Mesodermal cell (in vitro differentiated cells): Measurements from ENCODE around the gene PNMA6E.

Experiments used
- H3K27ac ChIP-seq: 2 replicates; pipeline ENCODE4 v1.7.0; 2013; ENCODE audit warnings: mild to moderate bottlenecking, low read depth, low read length, moderate library complexity; ENCODE audit not compliant: severe bottlenecking
- H3K36me3 ChIP-seq: 2 replicates; pipeline ENCODE4 v1.7.1; 2013; ENCODE audit warnings: mild to moderate bottlenecking, low read length, moderate library complexity; ENCODE audit not compliant: control insufficient read depth, insufficient read depth
- H3K4me1 ChIP-seq: one replicate; pipeline ENCODE4 v1.7.1; 2013; ENCODE audit warnings: mild to moderate bottlenecking, low read length; ENCODE audit not compliant: insufficient read depth, control insufficient read depth, poor library complexity, severe bottlenecking
- H3K4me3 ChIP-seq: 2 replicates; pipeline ENCODE4 v1.7.0; 2013; ENCODE audit warnings: low read length, control low read depth, mild to moderate bottlenecking; ENCODE audit not compliant: insufficient read depth, poor library complexity, severe bottlenecking; ENCODE audit errors: extremely low read depth
- H3K9me3 ChIP-seq: 2 replicates; pipeline ENCODE4 v1.7.1; 2013; ENCODE audit warnings: mild to moderate bottlenecking, low read length, moderate library complexity; ENCODE audit not compliant: control insufficient read depth
- WGBS, 2 experiments: methylation state at CpG; one replicate each; pipeline ENCODE4 v1.1.5; 2013; ENCODE audit warnings: missing lambda C conversion rate in 2 of 2; ENCODE audit not compliant: insufficient coverage in 2 of 2; 5-methylcytosine and 5-hydroxymethylcytosine counted together

PNMA6E gene

GRCh38 chrX:153382563-153383482, 18.3 kb downstream of the PNMA6E start:
- Histone ChIP-seq H3K27ac (no peak overlapping the region), H3K4me1 (no peaks in the 10 kb centered on the region), H3K4me3 (no peak overlapping the region), H3K36me3 (no peaks in the 10 kb centered on the region), H3K9me3 (no peaks in the 10 kb centered on the region)
- 83 to 93% methylated on average over 1 to 2 of the region's 3 CpGs for WGBS, 2 experiments

DNA sequence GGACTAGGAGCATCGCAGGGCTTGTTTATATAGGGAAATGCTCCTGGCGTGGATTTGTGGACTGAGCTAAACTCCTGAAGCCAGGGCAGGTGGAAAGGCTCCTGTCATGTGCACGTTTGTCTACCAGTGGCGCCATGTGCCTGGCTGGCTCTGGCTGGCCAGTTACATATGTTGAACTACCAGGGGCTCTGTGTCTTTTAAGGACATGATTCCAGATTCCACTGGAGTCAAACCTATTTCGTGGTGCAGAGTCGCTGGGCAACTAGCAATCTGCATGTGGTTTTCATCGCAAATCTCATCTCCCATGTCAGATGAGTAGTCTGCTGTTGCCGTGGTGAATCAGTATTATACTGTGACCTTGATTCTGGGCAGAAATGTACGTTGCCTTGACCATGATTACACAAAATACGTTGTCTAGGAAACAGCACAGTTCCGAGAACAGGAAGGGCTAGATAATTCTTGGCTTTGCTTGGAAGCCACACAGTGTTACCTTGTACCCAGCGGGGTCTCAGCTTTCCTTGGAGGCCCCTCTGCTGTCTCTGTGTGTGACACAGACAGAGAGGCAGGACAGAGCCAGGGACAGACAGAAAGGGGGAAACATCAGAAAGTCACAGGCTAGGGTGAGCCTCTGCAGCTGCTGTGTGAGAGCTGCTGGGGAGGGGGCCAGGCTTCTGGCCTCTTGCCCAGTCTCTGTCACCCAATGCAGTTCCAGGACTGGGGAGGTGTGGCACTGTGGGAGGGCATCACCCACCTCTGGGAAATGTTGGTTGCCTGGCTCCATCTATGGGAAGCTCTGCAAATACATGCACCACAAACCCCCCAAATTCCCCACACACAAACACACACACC, 19.2 kb downstream of the PNMA6E start:
- H3K4me3 ChIP-seq, result no peak overlapping the region
- H3K9me3 ChIP-seq, result no peaks in the 10 kb centered on the region
- H3K4me1 ChIP-seq, result no peaks in the 10 kb centered on the region
- WGBS, 2 experiments, result 96% methylated on average over 4 to 7 of the region's 12 CpGs
- H3K27ac ChIP-seq, result peak overlapping the region; percentile 69
- H3K36me3 ChIP-seq, result no peaks in the 10 kb centered on the region

DNA sequence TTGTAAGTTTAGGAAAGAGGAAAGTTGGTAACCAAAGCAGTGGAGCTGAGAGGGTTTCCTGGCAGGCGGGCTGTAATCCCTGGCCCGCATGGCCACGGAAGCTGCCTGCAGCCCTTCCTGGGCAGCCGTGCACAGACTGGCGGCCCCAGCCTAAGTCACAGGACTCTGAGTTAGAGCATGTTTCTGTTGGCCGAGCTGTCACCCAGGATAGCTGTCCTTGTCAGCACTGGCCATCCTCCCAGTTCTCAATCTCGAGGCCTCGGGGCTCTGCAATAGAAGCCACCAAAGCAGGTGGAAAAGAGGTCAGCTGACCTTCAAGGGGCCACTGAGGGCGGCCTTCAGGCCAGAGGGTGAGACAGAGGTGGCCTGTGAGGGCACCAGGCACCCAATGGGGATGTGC, 20.5 kb downstream of the PNMA6E start:
- H3K9me3 ChIP-seq, result no peaks in the 10 kb centered on the region
- no peak overlapping the region for H3K27ac ChIP-seq
- no peaks in the 10 kb centered on the region for H3K36me3 ChIP-seq
- WGBS, 2 experiments, result 89 to 95% methylated on average over 3 to 4 of the region's 9 CpGs
- no peak overlapping the region for H3K4me3 ChIP-seq
- H3K4me1 ChIP-seq, result no peaks in the 10 kb centered on the region

DNA sequence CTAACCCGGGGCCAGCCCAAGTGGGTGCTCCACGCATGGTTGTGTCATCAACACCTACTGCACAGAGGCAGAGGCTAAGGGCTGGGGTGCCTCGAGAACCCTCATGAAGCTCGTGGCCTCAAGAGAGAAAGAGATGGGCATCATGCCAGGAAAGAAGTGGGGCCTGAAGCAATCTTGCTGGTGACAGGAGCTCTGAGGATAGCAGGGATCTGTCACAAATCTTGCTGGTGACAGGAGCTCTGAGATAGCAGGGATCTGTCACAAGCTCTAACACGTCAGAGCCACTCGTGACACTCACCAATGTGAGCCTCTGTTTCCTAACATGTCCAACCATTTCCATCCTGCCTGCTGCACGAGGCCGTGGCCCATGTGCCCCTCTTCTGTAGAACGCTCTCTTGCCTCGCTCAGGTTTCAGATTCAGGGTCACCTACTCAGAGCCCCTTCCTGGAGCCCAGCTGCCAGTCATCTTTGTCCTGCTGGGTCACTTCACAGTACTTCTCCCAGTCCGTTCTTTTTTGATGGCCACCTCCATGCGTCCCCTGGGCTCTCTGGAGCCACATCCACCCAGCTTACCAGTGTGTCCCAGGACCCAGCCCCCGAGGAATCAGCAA, 21.1 kb downstream of the PNMA6E start:
- 87 to 88% methylated on average over 7 to 8 of the region's 13 CpGs for WGBS, 2 experiments

DNA sequence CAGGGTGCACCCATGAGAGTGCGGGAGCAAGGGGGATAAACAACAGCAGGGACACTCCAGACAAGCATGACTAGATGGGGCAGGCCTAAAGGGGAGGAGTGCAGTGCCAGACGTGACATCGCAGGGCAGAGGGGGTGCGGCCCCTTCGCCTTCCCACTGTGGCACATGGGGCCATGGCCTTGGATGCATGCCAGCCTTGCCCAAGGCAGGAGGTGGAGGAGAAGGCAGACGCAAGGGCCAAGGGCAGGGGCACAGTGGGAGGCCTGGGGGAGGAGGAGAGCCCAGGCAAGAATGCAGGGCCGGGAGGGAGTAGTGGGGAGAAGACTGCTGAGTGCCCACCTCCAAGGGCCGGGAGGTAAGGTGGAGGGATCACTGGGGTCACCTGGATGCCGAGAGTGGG, 21.6 kb downstream of the PNMA6E start:
- 90 to 97% methylated on average over 2 to 5 of the region's 9 CpGs for WGBS, 2 experiments
- Histone ChIP-seq H3K4me1 (no peaks in the 10 kb centered on the region), H3K27ac (no peak overlapping the region), H3K4me3 (no peak overlapping the region), H3K36me3 (no peaks in the 10 kb centered on the region), H3K9me3 (no peaks in the 10 kb centered on the region)

More for the DNA sequence above, 21.1 kb downstream of the PNMA6E start:
- Histone ChIP-seq H3K27ac (no peak overlapping the region), H3K4me1 (no peaks in the 10 kb centered on the region), H3K4me3 (no peak overlapping the region), H3K36me3 (no peaks in the 10 kb centered on the region), H3K9me3 (no peaks in the 10 kb centered on the region)

- Histone ChIP-seq H3K36me3 (no peaks in the 10 kb centered on the region), H3K4me1 (no peaks in the 10 kb centered on the region), H3K4me3 (no peak overlapping the region), H3K27ac (no peak overlapping the region), H3K9me3 (no peaks in the 10 kb centered on the region)
- WGBS, 2 experiments, result no CpG with 5 or more reads among the region's 4 CpGs
Measured at GRCh38 chrX:153378607-153379006, 22.5 kb downstream of the PNMA6E start.

DNA sequence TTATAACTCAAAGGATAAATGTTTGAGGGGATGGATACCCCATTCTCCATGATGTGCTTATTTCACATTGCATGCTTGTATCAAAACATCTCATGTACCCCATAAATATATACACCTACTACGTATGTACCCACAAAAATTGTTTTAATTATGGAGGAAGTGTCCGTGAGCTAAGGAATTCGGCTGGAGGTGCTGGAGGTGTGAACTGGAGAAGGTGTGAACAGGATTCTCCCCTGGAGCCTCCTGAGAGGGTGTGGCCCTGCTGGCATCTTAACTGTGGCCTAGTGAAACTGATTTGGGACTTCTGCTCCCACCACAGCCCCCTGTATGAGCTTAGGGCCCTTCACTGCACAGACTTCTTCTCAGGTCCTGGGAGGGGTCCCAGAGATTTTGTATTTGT, 23.4 kb downstream of the PNMA6E start:
- H3K36me3 ChIP-seq, result no peaks in the 10 kb centered on the region
- H3K27ac ChIP-seq, result no peak overlapping the region
- no peaks in the 10 kb centered on the region for H3K4me1 ChIP-seq
- H3K4me3 ChIP-seq, result no peak overlapping the region
- 100% methylated on average over 1 of the region's 3 CpGs; no CpG with 5 or more reads in 1 of the 2 experiments for WGBS, 2 experiments
- no peaks in the 10 kb centered on the region for H3K9me3 ChIP-seq

DNA sequence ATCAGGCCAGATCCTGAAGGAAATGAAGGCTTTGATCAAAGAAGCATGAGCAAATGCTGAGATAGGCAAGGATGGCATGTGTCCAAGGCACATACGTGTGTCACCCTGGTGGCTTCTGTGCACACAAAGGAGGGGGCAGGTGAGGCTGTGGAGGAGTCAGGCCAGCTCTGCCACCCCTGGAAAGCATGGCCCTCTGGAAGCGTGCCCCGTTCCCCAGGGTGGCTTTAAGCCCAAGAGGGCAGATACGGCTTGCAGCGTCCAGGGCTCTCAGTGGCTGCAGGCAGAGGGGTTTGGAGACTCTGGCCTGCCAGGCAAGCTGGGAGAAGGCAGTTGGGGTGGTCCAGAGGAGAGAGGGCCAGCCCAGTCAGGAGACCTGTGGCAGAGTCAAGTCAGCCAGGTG, 25.6 kb downstream of the PNMA6E start:
- Histone ChIP-seq H3K36me3 (no peaks in the 10 kb centered on the region), H3K27ac (no peak overlapping the region), H3K4me3 (no peak overlapping the region), H3K9me3 (no peaks in the 10 kb centered on the region), H3K4me1 (no peaks in the 10 kb centered on the region)
- 89 to 98% methylated on average over 3 to 5 of the region's 5 CpGs for WGBS, 2 experiments

DNA sequence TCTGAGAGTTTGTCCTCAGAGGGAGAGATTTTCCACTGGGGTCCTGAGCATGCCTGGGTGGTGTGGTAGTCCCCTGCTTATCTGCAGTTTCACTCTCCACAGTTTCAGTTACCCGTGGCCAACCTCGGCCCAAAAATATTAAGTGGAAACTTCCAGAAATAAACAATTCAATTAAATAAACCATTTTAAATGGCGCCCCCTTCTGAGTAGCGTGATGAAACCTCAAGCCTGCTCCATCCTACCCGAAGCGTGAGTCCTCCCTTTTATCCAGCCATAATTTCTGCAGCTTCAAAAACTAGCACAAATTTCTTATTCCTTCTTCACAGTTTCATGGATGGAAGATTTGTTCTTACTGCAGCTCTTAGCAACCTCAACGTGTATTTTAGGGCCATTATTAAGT, 26.7 kb downstream of the PNMA6E start:
- Histone ChIP-seq H3K4me1 (no peaks in the 10 kb centered on the region), H3K27ac (no peak overlapping the region), H3K36me3 (no peaks in the 10 kb centered on the region), H3K9me3 (no peaks in the 10 kb centered on the region), H3K4me3 (no peak overlapping the region)
- 60 to 72% methylated on average over 2 to 3 of the region's 7 CpGs for WGBS, 2 experiments

DNA sequence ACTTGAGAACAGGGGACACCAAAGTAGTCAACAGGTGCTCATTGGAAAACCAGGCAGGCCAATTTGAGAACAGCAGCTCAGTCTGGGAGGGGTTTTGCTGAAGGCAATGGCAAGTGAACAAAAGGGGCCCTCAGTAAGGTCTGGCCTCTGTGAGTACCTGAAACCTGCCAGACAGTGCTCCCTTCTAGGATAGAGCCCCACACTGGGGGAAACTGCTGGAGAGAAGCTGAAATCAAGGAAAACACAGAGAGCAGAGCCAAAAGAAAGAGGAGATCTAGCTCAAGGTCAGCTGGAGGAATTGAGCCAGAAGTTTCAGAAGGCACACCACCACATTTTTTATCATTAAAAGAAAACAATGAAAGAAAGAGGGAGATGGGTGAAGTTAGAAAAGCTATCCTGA, 28.2 kb downstream of the PNMA6E start:
- H3K4me3 ChIP-seq, result no peak overlapping the region
- H3K36me3 ChIP-seq, result no peaks in the 10 kb centered on the region
- H3K4me1 ChIP-seq, result no peaks in the 10 kb centered on the region
- H3K9me3 ChIP-seq, result no peaks in the 10 kb centered on the region
- H3K27ac ChIP-seq, result no peak overlapping the region
